ENCODE measurements around the gene RCBTB2.

The RCBTB2 gene

GRCh38 chr13:48542581-48543341 lies 9.9 kb upstream of the RCBTB2 start:
- ChIA-PET CTCF (interaction anchor here (0.6 kb wide), 2 partner anchors 157 to 207 kb away, joined by 3 to 4 read pairs; no protein-coding TSS in a partner anchor), POLR2A (interaction anchor here (1.0 kb wide), 1 partner anchor 10 kb away, joined by 3 read pairs; the partner anchor contains the start of gene RCBTB2)
- Histone ChIP-seq H3K4me3 (ENCODE audit: low read depth, low read length) (no peak overlapping the region), H3K4me1 (ENCODE audit: control insufficient read depth, insufficient read depth, low read length) (no peaks in the 10 kb centered on the region), H3K27ac (ENCODE audit: extremely low read depth, low read depth, low read length) (no peak overlapping the region), H3K9me3 (ENCODE audit: control insufficient read depth, insufficient read depth, low read depth, low read length) (no peaks in the 10 kb centered on the region), H3K36me3 (ENCODE audit: control insufficient read depth in 2 of 2, insufficient read depth in 1 of 2, low read length in 2 of 2) (no peaks in the 10 kb centered on the region)
- TF ChIP-seq ATF2 (tag by site-specific recombination; IDR thresholded peaks at IDR 0.05; ENCODE audit: low read depth): no peak
- no peak for TF ChIP-seq ZNF112 (tag by site-specific recombination; IDR thresholded peaks at IDR 0.05)
- no peak for TF ChIP-seq ZNF391 (tag by site-specific recombination; IDR thresholded peaks at IDR 0.05; ENCODE audit: borderline replicate concordance, low read depth)
- TF ChIP-seq FEZF1 (tag by site-specific recombination; IDR thresholded peaks at IDR 0.05): peak; percentile 36; the same call in 1 of the 2 replicates
- TF ChIP-seq ZNF302 (tag by site-specific recombination; IDR thresholded peaks at IDR 0.05; ENCODE audit: low read depth): no peak
- TF ChIP-seq ZBTB1 (tag by site-specific recombination; IDR thresholded peaks at IDR 0.05): no peak
- TF ChIP-seq ZNF24 (tag by site-specific recombination; IDR thresholded peaks at IDR 0.05): no peak
- no peak for TF ChIP-seq ZBTB48 (tag by site-specific recombination; IDR thresholded peaks at IDR 0.05)
- 0 out of 2 replicates have a peak, but pooled peaks have one; percentile 8 for TF ChIP-seq ZFHX2 (tag by site-specific recombination; conservative IDR thresholded peaks at IDR 0.05)
- TF ChIP-seq ZNF529 (tag by site-specific recombination; IDR thresholded peaks at IDR 0.05; ENCODE audit: insufficient replicate concordance): no peak
- peak; percentile 43 for TF ChIP-seq ZNF335 (tag by site-specific recombination; conservative IDR thresholded peaks at IDR 0.05)

GRCh38 chr13:48542138-48542537 lies 9.3 kb upstream of the RCBTB2 start:
- TF ChIP-seq ZNF335 (tag by site-specific recombination; conservative IDR thresholded peaks at IDR 0.05) (0 out of 2 replicates have a peak, but pooled peaks have one; percentile 16), ZNF398 (tag by site-specific recombination; IDR thresholded peaks at IDR 0.05) (no peak)
- H3K4me3 ChIP-seq (ENCODE audit: low read depth, low read length): no peak overlapping the region
- no peaks in the 10 kb centered on the region for H3K4me1 ChIP-seq (ENCODE audit: control insufficient read depth, insufficient read depth, low read length)
- H3K9me3 ChIP-seq (ENCODE audit: control insufficient read depth, insufficient read depth, low read depth, low read length): no peaks in the 10 kb centered on the region
- CTCF ChIA-PET: interaction anchor here (0.6 kb wide), 2 partner anchors 156 to 208 kb away, joined by 3 to 4 read pairs; no protein-coding TSS in a partner anchor
- H3K27ac ChIP-seq (ENCODE audit: extremely low read depth, low read depth, low read length): no peak overlapping the region
- POLR2A ChIA-PET: interaction anchor here (1.0 kb wide), 1 partner anchor 10 kb away, joined by 3 read pairs; the partner anchor contains the start of gene RCBTB2
- no peaks in the 10 kb centered on the region for H3K36me3 ChIP-seq (ENCODE audit: control insufficient read depth in 2 of 2, insufficient read depth in 1 of 2, low read length in 2 of 2)

- H3K9me3 ChIP-seq (ENCODE audit: control insufficient read depth, insufficient read depth, low read depth, low read length): no peaks in the 10 kb centered on the region
- H3K27ac ChIP-seq (ENCODE audit: extremely low read depth, low read depth, low read length): no peak overlapping the region
- H3K4me3 ChIP-seq (ENCODE audit: low read depth, low read length): no peak overlapping the region
- ChIA-PET CTCF (no interaction called here), POLR2A (no interaction called here)
- no peaks in the 10 kb centered on the region for H3K36me3 ChIP-seq (ENCODE audit: control insufficient read depth in 2 of 2, insufficient read depth in 1 of 2, low read length in 2 of 2)
- H3K4me1 ChIP-seq (ENCODE audit: control insufficient read depth, insufficient read depth, low read length): no peaks in the 10 kb centered on the region
- TF ChIP-seq ZSCAN5A (tag by site-specific recombination; IDR thresholded peaks at IDR 0.05): no peak
- TF ChIP-seq ZNF148 (tag by site-specific recombination; IDR thresholded peaks at IDR 0.05; ENCODE audit: borderline replicate concordance): no peak
- TF ChIP-seq ZNF157 (tag by site-specific recombination; IDR thresholded peaks at IDR 0.05): no peak
- no peak for TF ChIP-seq ZNF121 (tag by site-specific recombination; IDR thresholded peaks at IDR 0.05)
- no peak for TF ChIP-seq ZNF626 (tag by site-specific recombination; IDR thresholded peaks at IDR 0.05)
- TF ChIP-seq GFI1B (tag by site-specific recombination; IDR thresholded peaks at IDR 0.05): no peak
- no peak for TF ChIP-seq ZNF280D (tag by site-specific recombination; IDR thresholded peaks at IDR 0.05)
Measured at GRCh38 chr13:48539550-48539949, 6.7 kb upstream of the RCBTB2 start.
